Retinal pigment epithelial cell (primary cell): ENCODE measurements around the gene CEP131.

Experiments used
- DNase-seq: peaks from one replicate; pipeline ENCODE4 v3.0.0-alpha.2; 2010; ENCODE audit warnings: low read depth
- H3K4me3 ChIP-seq: 2 replicates; pipeline ENCODE4 v1.5.1; 2011; ENCODE audit warnings: mild to moderate bottlenecking, low read length, control low read depth, moderate library complexity
- TF ChIP-seq, protein P1 (sequence below): conservative IDR thresholded peaks from 2 replicates; pipeline ENCODE4 v1.5.1; 2011; ENCODE audit warnings: low read depth, low read length, control low read depth, inconsistent platforms

The CEP131 gene

DNA sequence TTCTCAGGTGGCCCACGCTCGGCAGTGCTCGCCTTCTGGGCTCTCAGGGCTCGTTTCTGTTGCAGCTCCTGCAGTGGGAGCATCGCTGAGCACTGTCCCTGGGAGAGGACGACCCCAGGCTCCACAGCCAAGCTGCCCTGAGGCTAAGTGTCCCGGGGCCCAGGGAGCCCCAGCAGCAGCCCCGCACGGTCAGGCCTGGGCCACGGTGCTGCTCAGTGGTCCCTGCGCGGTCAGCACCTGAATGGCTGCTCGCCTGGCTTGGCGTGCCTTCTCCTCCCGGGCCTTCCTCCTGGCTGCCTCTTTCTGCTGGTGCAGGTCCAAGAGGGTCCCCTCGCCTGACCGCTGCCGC, 23.3 kb downstream of the CEP131 start:
- DNase-seq, result no peak
- no peak overlapping the region for H3K4me3 ChIP-seq
- TF ChIP-seq, protein P1, sequence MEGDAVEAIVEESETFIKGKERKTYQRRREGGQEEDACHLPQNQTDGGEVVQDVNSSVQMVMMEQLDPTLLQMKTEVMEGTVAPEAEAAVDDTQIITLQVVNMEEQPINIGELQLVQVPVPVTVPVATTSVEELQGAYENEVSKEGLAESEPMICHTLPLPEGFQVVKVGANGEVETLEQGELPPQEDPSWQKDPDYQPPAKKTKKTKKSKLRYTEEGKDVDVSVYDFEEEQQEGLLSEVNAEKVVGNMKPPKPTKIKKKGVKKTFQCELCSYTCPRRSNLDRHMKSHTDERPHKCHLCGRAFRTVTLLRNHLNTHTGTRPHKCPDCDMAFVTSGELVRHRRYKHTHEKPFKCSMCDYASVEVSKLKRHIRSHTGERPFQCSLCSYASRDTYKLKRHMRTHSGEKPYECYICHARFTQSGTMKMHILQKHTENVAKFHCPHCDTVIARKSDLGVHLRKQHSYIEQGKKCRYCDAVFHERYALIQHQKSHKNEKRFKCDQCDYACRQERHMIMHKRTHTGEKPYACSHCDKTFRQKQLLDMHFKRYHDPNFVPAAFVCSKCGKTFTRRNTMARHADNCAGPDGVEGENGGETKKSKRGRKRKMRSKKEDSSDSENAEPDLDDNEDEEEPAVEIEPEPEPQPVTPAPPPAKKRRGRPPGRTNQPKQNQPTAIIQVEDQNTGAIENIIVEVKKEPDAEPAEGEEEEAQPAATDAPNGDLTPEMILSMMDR, result no peak

DNA sequence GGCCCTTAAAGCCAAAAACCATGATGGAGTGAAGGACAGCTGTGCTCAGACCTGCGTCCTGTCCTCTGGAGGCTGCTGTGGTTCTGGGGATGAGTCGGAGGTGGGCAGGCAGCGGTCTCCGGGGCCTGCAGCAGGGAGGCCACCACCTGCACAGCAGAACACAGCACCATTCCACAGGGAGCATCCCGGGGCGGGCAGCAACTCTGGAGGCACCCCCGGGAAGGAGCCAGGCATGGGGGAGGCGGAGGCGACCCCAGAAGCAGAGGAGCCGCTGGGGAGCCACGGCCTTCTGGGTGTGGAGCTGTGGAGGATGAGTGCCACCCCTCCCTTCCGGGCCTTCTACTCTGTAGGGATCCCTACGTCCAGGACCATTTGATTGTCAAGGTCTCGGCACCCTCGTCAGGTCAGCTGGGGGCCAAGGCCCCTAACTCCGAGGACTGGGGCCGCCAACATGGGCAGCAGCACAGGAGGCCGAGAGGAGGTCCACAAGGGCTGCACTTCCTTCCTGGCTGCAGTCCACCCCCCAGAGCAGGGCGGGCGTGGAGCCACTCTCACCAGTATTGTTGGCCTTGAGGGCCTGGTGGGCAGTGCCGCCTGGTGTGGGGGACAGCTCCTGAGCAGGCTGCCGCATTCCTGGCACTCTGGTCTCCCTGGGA, 23.8 kb downstream of the CEP131 start:
- no peak for DNase-seq
- no peak overlapping the region for H3K4me3 ChIP-seq
- TF ChIP-seq, protein P1, result no peak

DNA sequence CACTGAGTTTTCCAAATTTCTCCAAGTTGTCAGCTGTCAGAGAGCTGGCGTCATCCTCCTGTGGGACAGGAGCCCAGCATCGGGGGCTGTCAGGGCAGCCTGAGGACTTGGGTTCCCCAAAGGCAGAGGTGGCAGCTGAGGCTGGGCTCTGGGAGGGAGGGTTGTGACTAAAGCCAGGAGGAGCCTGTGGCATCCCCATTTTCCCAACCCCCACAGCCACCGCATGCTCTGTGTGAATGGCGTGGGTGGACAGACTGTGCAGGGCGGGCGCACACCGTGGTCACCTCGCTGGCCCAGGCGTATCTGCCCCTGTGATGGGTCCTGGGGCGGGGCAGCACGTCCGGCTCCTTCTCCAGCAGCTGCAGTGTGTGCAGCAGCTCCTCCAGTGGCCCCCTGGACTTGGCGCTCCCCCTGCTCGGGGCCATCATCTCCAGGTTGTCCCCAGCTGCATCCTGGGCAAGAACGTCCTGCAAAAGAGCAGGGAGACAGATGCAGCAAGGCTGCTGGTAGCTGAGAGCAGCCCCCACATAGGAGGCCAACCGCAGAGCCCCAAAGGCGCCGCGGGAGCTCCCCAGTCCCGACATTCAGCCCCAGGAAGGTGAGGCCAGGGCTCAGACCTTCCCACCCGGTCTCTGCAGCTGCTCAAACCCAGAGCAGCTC, 24.8 kb downstream of the CEP131 start:
- TF ChIP-seq, protein P1, result no peak
- no peak for DNase-seq
- no peak overlapping the region for H3K4me3 ChIP-seq

DNA sequence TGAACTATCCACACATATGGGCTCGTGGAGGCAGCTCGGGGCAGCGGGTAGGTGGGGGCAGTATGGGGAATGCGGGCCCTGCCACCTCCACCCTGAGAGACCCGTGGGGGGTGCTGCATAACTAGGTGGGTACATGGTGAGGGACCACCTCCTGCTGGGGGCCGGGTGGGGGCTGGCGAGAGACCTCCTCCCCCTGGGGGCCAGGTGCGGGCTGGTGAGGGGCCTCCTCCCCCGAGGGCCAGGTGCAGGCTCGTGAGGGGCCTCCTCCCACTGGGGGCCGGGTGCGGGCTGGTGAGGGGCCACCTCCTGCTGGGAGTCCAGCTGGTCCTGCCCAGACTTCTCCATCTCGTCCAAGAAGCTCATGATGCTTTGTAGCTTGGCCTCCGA, 25.4 kb downstream of the CEP131 start:
- H3K4me3 ChIP-seq, result no peak overlapping the region
- TF ChIP-seq, protein P1, result no peak
- DNase-seq, result no peak

DNA sequence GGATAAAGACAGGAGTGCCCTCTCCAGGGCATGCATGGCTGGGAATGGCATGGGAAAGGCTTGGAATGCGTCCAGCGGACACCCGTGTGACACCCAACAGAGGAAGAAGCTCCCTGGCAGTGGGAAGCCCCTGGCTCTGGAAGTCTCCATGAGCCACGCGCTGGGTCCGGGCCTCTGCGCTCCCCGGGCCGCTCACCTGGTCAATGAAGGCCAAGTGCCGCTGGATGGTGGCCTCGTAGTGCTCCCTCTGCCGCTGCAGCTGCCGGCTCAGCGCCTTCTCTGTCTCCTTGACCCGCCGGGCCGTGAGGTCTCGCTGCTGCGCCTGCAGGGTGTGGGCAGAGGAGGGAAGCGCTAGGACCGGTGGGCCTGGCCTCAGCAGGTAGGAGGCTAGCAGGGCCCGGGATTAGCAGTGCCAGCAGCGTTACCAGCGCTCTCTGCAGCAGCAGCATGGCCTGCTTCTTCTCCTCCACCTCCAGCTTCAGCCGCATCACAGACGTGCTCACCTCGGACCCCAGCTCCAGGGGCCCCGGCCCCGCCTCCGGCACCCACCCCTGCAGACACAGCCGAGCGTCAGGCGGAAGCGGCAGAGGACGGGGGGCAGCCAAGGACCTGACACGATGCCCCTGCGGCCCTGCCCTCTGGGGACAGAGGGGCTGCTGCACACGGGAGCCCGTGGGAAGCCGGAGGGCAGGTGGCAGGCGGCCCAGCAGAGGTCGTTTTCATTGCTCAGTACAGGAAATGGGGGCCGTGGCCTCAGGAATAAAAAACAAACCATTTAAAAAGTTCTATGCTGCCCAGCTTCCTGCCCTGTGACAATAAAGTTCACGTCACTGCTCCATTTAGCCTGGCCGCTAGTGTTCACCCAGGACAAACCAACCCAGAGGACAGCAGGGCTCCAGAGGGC, 26.0 kb downstream of the CEP131 start:
- DNase-seq, result no peak
- H3K4me3 ChIP-seq, result no peak overlapping the region

DNA sequence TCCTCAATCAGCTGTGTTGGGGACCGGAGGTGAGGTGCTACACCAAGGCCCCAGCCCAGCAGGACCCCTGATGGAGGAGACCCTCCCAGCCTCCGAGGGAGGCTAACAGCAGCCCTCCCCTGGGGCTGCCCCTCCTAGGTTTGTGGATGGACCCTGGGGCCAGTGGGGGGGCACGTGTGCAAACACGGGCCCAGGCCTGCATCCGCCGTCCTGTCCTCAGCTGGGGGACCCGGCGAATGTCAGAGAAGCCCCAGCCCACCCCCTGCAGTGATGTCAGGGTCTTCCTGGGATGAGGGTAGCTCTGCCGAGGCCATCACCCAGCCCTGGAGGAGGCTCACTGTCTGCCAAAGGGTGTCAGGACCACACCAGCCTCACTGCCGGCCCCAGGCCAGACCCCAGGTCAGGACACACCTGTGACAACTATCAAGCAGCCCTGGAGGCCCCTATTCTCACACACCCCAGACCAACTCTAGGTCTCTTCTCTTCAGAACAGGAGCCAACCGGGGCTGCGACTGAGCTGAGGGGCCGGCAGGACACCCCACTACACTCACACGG, 26.7 kb downstream of the CEP131 start:
- TF ChIP-seq, protein P1, result no peak
- no peak for DNase-seq
- no peak overlapping the region for H3K4me3 ChIP-seq

More for the DNA sequence above, 26.0 kb downstream of the CEP131 start:
- TF ChIP-seq, protein P1, result no peak
